ENCODE data around the gene CACNA2D3. TPM values are rescaled to one million over a fixed set of nuclear protein-coding genes. Genes with fewer than 3 reads are reported as not detected.

CACNA2D3 gene
- polyA plus RNA-seq, 2 of the 4 experiments (the other 2 are of a cell fraction), result 0.04 to 0.05 TPM

GRCh38 chr3:54663501-54664011 is 541.2 kb downstream of the CACNA2D3 start:
- POLR2A ChIA-PET, result no interaction called here

DNA sequence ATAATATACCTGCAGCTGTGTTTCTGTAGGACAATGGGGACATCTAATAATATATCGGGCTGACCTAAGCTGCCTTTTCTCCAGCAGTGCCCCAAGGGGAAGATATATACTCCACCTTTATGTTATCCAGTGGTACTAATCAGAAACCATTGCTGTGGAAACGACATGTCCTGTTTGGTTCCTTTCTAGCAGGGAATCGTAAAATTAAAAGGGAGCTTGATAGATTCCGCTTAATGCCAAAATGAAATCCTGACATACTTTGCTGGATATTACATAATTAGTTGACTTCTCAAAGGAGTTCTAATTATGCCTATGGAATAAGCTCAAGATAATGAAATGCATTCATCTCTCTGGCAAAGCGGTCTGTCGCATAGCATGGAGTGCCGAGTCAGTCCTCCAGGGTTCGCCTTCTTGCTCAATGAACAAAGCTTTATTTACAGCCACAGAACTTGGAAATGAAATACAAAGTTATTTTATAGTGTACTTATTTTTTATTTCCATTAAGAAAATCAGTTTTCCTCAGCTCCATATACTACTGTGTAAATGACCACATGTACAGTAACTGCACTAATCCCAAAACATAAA is 542.8 kb downstream of the CACNA2D3 start:
- FAIRE-seq (no peak), ATAC-seq (no peak), DNase-seq (ENCODE audit: low read depth in 1 of 2, low spot score in 1 of 2) (no peak)
- Histone ChIP-seq H3K4me1 (no peaks in the 10 kb centered on the region), H3K9me3 (no peaks in the 10 kb centered on the region), H3K4me2 (no peak overlapping the region), H3K4me3 (no peak overlapping the region), H3K27ac (no peak overlapping the region)
- ChIA-PET CTCF (no interaction called here), POLR2A (no interaction called here)
- TF ChIP-seq EHF (CRISPR knock-in tag; IDR thresholded peaks at IDR 0.05) (no peak), TFCP2L1 (CRISPR knock-in tag; IDR thresholded peaks at IDR 0.05) (no peak), GATA3 (IDR thresholded peaks at IDR 0.05; ENCODE audit: borderline replicate concordance) (no peak), ESRRA (IDR thresholded peaks at IDR 0.05; ENCODE audit: borderline replicate concordance, low read length) (no peak), RAD21 (conservative IDR thresholded peaks at IDR 0.05 in 1 of 2, IDR thresholded peaks at IDR 0.05 in 1 of 2) (no peak), REST (IDR thresholded peaks at IDR 0.05) (no peak), ZNF302 (CRISPR knock-in tag; IDR thresholded peaks at IDR 0.05) (no peak)
- WGBS (ENCODE audit: missing lambda C conversion rate), result 49% methylated on average over 8 of the region's 8 CpGs

More at GRCh38 chr3:54663501-54664011, 541.2 kb downstream of the CACNA2D3 start:
- no peaks in the 10 kb centered on the region for H3K9me3 ChIP-seq
- WGBS (ENCODE audit: missing lambda C conversion rate), result 20% methylated on average over 4 of the region's 4 CpGs
- FAIRE-seq, result no peak
- TF ChIP-seq EHF (CRISPR knock-in tag; IDR thresholded peaks at IDR 0.05) (no peak), CBX2 (IDR thresholded peaks at IDR 0.05; ENCODE audit: borderline replicate concordance, low read depth) (no peak), ZSCAN20 (CRISPR knock-in tag; IDR thresholded peaks at IDR 0.05) (no peak)
- no peak for ATAC-seq
- CTCF ChIA-PET, result no interaction called here
- H3K4me2 ChIP-seq, result no peak overlapping the region
- H3K4me3 ChIP-seq, result no peak overlapping the region
- DNase-seq (ENCODE audit: low read depth in 1 of 2, low spot score in 1 of 2), result no peak
- no peak overlapping the region for H3K27ac ChIP-seq
- H3K4me1 ChIP-seq, result no peaks in the 10 kb centered on the region

- ATAC-seq, result no peak
These were observed 545.9 kb downstream of the CACNA2D3 start for GRCh38 chr3:54668236-54668635.

More at GRCh38 chr3:54668236-54668635, 545.9 kb downstream of the CACNA2D3 start:
- no peak overlapping the region for H3K4me2 ChIP-seq
- no peaks in the 10 kb centered on the region for H3K9me3 ChIP-seq
- H3K4me3 ChIP-seq, result no peak overlapping the region
- no peak overlapping the region for H3K27ac ChIP-seq
- FAIRE-seq (no peak), DNase-seq (ENCODE audit: low read depth in 1 of 2, low spot score in 1 of 2) (no peak)
- WGBS (ENCODE audit: missing lambda C conversion rate), result 17% methylated on average over 3 of the region's 3 CpGs
- CTCF ChIA-PET, result no interaction called here
- TF ChIP-seq MYC (IDR thresholded peaks at IDR 0.05; ENCODE audit: borderline replicate concordance, low read length) (no peak), HEYL (CRISPR knock-in tag; IDR thresholded peaks at IDR 0.05) (no peak), PBX3 (IDR thresholded peaks at IDR 0.05) (no peak), HES2 (IDR thresholded peaks at IDR 0.05) (no peak), CHD2 (IDR thresholded peaks at IDR 0.05; ENCODE audit: low read length, partially characterized antibody) (no peak), GATA3 (IDR thresholded peaks at IDR 0.05; ENCODE audit: borderline replicate concordance) (no peak), CEBPB (IDR thresholded peaks at IDR 0.05) (no peak), EHMT2 (IDR thresholded peaks at IDR 0.05; ENCODE audit: low read depth) (no peak), HOXB13 (CRISPR knock-in tag; IDR thresholded peaks at IDR 0.05; ENCODE audit: low read depth) (no peak), SREBF2 (IDR thresholded peaks at IDR 0.05) (no peak), JUNB (IDR thresholded peaks at IDR 0.05) (no peak), POLR2A (IDR thresholded peaks at IDR 0.05; ENCODE audit: low read length) (no peak), ZC3H11A (IDR thresholded peaks at IDR 0.05) (no peak), KDM5A (IDR thresholded peaks at IDR 0.05) (no peak), MAZ (IDR thresholded peaks at IDR 0.05; ENCODE audit: borderline replicate concordance, low read depth, low read length) (no peak), CBX2 (IDR thresholded peaks at IDR 0.05; ENCODE audit: borderline replicate concordance, low read depth) (no peak), ZFP36 (IDR thresholded peaks at IDR 0.05; ENCODE audit: borderline replicate concordance, partially characterized antibody) (no peak), NR3C1 (IDR thresholded peaks at IDR 0.05) (no peak), EHF (CRISPR knock-in tag; IDR thresholded peaks at IDR 0.05) (no peak)
- TF ChIP-seq, protein P1, sequence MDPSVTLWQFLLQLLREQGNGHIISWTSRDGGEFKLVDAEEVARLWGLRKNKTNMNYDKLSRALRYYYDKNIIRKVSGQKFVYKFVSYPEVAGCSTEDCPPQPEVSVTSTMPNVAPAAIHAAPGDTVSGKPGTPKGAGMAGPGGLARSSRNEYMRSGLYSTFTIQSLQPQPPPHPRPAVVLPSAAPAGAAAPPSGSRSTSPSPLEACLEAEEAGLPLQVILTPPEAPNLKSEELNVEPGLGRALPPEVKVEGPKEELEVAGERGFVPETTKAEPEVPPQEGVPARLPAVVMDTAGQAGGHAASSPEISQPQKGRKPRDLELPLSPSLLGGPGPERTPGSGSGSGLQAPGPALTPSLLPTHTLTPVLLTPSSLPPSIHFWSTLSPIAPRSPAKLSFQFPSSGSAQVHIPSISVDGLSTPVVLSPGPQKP (IDR thresholded peaks at IDR 0.05; ENCODE audit: low read depth, low read length), result no peak
- POLR2A ChIA-PET, result no interaction called here
- no peaks in the 10 kb centered on the region for H3K4me1 ChIP-seq

Measured in A549 (cell line).